Measurements from ENCODE around the gene LENG8. TPM values are rescaled to one million over a fixed set of nuclear protein-coding genes. Genes with fewer than 3 reads are reported as not detected.

Gene LENG8
- total and polyA plus RNA-seq, 2 of the 13 experiments (the other 11 are each of a cell fraction or from before 2014, with no cell fraction given): 14.3 to 41.9 TPM

GRCh38 chr19:54420383-54421168, 28.4 kb upstream of the LENG8 start (continued):
- TF ChIP-seq ZNF414 (CRISPR knock-in tag; IDR thresholded peaks at IDR 0.05): no peak
- no peak for TF ChIP-seq RFXAP (CRISPR knock-in tag; IDR thresholded peaks at IDR 0.05; ENCODE audit: borderline replicate concordance)
- TF ChIP-seq PAF1 (CRISPR knock-in tag; IDR thresholded peaks at IDR 0.05): no peak
- no peak for TF ChIP-seq ZNF572 (CRISPR knock-in tag; IDR thresholded peaks at IDR 0.05)
- peak; percentile 58; the same call in 1 of the 2 replicates for TF ChIP-seq CCDC6 (CRISPR knock-in tag; IDR thresholded peaks at IDR 0.05)
- TF ChIP-seq ZBTB4 (CRISPR knock-in tag; IDR thresholded peaks at IDR 0.05; ENCODE audit: borderline replicate concordance): no peak
- no peak for TF ChIP-seq PHF8 (CRISPR knock-in tag; IDR thresholded peaks at IDR 0.05)
- no peak for TF ChIP-seq ARNT (IDR thresholded peaks at IDR 0.05)
- no peak for TF ChIP-seq ZNF691 (CRISPR knock-in tag; IDR thresholded peaks at IDR 0.05; ENCODE audit: borderline replicate concordance, low read depth)
- TF ChIP-seq ZSCAN29 (CRISPR knock-in tag; conservative IDR thresholded peaks at IDR 0.05): no peak
- no peak for TF ChIP-seq HHEX (CRISPR knock-in tag; IDR thresholded peaks at IDR 0.05)
- TF ChIP-seq HNRNPLL (IDR thresholded peaks at IDR 0.05; ENCODE audit: low read depth, low read length, poor library complexity, severe bottlenecking): no peak
- no peak for TF ChIP-seq ZNF816 (CRISPR knock-in tag; IDR thresholded peaks at IDR 0.05; ENCODE audit: borderline replicate concordance)
- peak; percentile 4 for TF ChIP-seq SKI (IDR thresholded peaks at IDR 0.05; ENCODE audit: partially characterized antibody)
- TF ChIP-seq ZBTB20 (CRISPR knock-in tag; IDR thresholded peaks at IDR 0.05; ENCODE audit: borderline replicate concordance, low read depth): no peak
- TF ChIP-seq ZNF446 (CRISPR knock-in tag; IDR thresholded peaks at IDR 0.05): no peak
- TF ChIP-seq ZNF275 (CRISPR knock-in tag; IDR thresholded peaks at IDR 0.05; ENCODE audit: borderline replicate concordance): no peak
- TF ChIP-seq CREB1 (IDR thresholded peaks at IDR 0.05): no peak
- no peak for TF ChIP-seq CREB1 (CRISPR knock-in tag; IDR thresholded peaks at IDR 0.05)
- peak; percentile 87 for TF ChIP-seq TBX2 (CRISPR knock-in tag; IDR thresholded peaks at IDR 0.05; ENCODE audit: borderline replicate concordance)
- TF ChIP-seq ZNF432 (CRISPR knock-in tag; IDR thresholded peaks at IDR 0.05; ENCODE audit: borderline replicate concordance): no peak
- TF ChIP-seq ZNF777 (CRISPR knock-in tag; IDR thresholded peaks at IDR 0.05): 0 out of 2 replicates have a peak, but pooled peaks have one; percentile 16
- 0 out of 2 replicates have a peak, but pooled peaks have one; percentile 32 for TF ChIP-seq TAF1 (CRISPR knock-in tag; IDR thresholded peaks at IDR 0.05)
- TF ChIP-seq ZNF761 (CRISPR knock-in tag; conservative IDR thresholded peaks at IDR 0.05): 0 out of 2 replicates have a peak, but pooled peaks have one; percentile 38

All from HepG2 (cell line).